Measurements from ENCODE around the gene BPIFB4. TPM values are rescaled to one million over a fixed set of nuclear protein-coding genes. Genes with fewer than 3 reads are reported as not detected.

Gene BPIFB4
- total and polyA plus RNA-seq, 2 of the 4 experiments (the other 2 are of a cell fraction), result not detected

DNA sequence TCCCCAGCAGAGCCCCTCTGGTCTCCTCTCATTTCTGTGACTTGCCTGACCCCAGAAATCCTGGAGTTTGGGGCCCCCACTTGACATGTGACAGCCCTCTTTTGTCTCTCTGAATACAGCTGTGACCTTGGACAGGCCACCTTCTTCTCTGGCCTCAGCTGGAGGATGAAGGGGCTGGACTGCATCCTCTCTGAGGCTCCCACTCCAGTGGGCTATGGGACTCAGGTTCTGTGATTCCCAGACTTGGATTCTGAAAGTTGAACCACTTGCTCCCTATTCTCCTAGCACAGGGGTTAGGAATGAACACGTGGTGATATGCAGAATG, 16.7 kb upstream of the BPIFB4 start:
- H2BK120ac ChIP-seq (ENCODE audit: low read depth, low read length), result no peak overlapping the region
- dilution Hi-C loops (cut with HindIII; ENCODE audit: low sequenced_read_pairs, unreplicated experiment), result no loop called here
- BruUV-seq (replicated peaks), result no TSS peak
- DNase-seq (no peak), ATAC-seq (ENCODE audit: low read depth) (no peak)
- no CpG with 5 or more reads among the region's 1 CpG for WGBS, 2 experiments (ENCODE audit: extremely low coverage in 2 of 2, insufficient read length in 1 of 2)
- no peak overlapping the region for H3K9ac ChIP-seq (ENCODE audit: low read depth, low read length)
- no peaks in the 10 kb centered on the region for H3K9me1 ChIP-seq (ENCODE audit: insufficient read depth, low read length)
- no peak overlapping the region for H3K4ac ChIP-seq (ENCODE audit: low read depth, low read length)
- no peak overlapping the region for H4K5ac ChIP-seq (ENCODE audit: low read depth, low read length)
- H3K36me3 ChIP-seq (ENCODE audit: control insufficient read depth, insufficient read depth, low read length), result no peaks in the 10 kb centered on the region
- no peak overlapping the region for H3K23ac ChIP-seq (ENCODE audit: low read depth, low read length)
- H3K4me1 ChIP-seq (ENCODE audit: control insufficient read depth, insufficient read depth, low read length), result no peaks in the 10 kb centered on the region
- H4K20me1 ChIP-seq (ENCODE audit: insufficient read depth, low read length), result no peaks in the 10 kb centered on the region
- H3K79me1 ChIP-seq (ENCODE audit: low read depth in 1 of 2, low read length in 2 of 2), result no peaks in the 10 kb centered on the region
- H2BK15ac ChIP-seq (ENCODE audit: low read depth, low read length), result no peak overlapping the region
- H2AK9ac ChIP-seq (replicated peaks; ENCODE audit: low read depth, low read length, poor library complexity), result peak overlapping the region; percentile 19
- in situ Hi-C loops (cut with MboI; ENCODE audit: low sequenced_read_pairs), result no loop called here
- H4K91ac ChIP-seq (ENCODE audit: insufficient read depth, low read depth, low read length), result no peak overlapping the region
- H3K9me3 ChIP-seq (ENCODE audit: control insufficient read depth, insufficient read depth, low read length), result no peaks in the 10 kb centered on the region
- peaks cover 8% of the 10 kb centered on the region for H3K27me3 ChIP-seq (ENCODE audit: control insufficient read depth, insufficient read depth, low read length)
- ChIA-PET POLR2A (ENCODE audit: unreplicated experiment) (no interaction called here), CTCF (no interaction called here)
- intact Hi-C loops (cut with micrococcal nuclease), result no loop called here
- no peak overlapping the region for H4K8ac ChIP-seq (ENCODE audit: low read depth in 2 of 2, low read length in 2 of 2)
- H3K4me2 ChIP-seq (ENCODE audit: low read depth, low read length), result no peak overlapping the region
- no peak overlapping the region for H3K27ac ChIP-seq (ENCODE audit: insufficient read depth, low read length)
- H3K4me3 ChIP-seq (ENCODE audit: insufficient read depth, low read depth, low read length), result no peak overlapping the region
- H2AFZ ChIP-seq (replicated peaks; ENCODE audit: low read length, poor library complexity), result no peak overlapping the region
- H3K18ac ChIP-seq (ENCODE audit: low read depth, low read length), result no peak overlapping the region
- H2BK20ac ChIP-seq (ENCODE audit: low read depth, low read length), result no peak overlapping the region
- no peak overlapping the region for H2BK5ac ChIP-seq (ENCODE audit: low read depth, low read length, poor library complexity, severe bottlenecking)
- TF ChIP-seq NFE2L2 (IDR thresholded peaks at IDR 0.05; ENCODE audit: low read depth, low read length) (no peak), BHLHE40 (IDR thresholded peaks at IDR 0.05; ENCODE audit: low read depth, low read length) (no peak), CEBPB (IDR thresholded peaks at IDR 0.05; ENCODE audit: low read depth, low read length) (no peak), MXI1 (IDR thresholded peaks at IDR 0.05; ENCODE audit: borderline replicate concordance, low read depth, low read length) (no peak), RFX5 (IDR thresholded peaks at IDR 0.05; ENCODE audit: low read depth, low read length) (no peak), SMC3 (IDR thresholded peaks at IDR 0.05; ENCODE audit: low read depth, low read length) (no peak), RCOR1 (IDR thresholded peaks at IDR 0.05; ENCODE audit: insufficient replicate concordance, low read length) (no peak), POLR2A (IDR thresholded peaks at IDR 0.05; ENCODE audit: low read depth, low read length) (no peak), RAD21 (IDR thresholded peaks at IDR 0.05; ENCODE audit: low read length) (no peak), MAZ (IDR thresholded peaks at IDR 0.05; ENCODE audit: borderline replicate concordance, low read depth, low read length) (no peak), FOS (IDR thresholded peaks at IDR 0.05; ENCODE audit: low read depth, low read length) (no peak), MAFK (IDR thresholded peaks at IDR 0.05; ENCODE audit: low read depth, low read length) (no peak)
- TF ChIP-seq, protein P1, sequence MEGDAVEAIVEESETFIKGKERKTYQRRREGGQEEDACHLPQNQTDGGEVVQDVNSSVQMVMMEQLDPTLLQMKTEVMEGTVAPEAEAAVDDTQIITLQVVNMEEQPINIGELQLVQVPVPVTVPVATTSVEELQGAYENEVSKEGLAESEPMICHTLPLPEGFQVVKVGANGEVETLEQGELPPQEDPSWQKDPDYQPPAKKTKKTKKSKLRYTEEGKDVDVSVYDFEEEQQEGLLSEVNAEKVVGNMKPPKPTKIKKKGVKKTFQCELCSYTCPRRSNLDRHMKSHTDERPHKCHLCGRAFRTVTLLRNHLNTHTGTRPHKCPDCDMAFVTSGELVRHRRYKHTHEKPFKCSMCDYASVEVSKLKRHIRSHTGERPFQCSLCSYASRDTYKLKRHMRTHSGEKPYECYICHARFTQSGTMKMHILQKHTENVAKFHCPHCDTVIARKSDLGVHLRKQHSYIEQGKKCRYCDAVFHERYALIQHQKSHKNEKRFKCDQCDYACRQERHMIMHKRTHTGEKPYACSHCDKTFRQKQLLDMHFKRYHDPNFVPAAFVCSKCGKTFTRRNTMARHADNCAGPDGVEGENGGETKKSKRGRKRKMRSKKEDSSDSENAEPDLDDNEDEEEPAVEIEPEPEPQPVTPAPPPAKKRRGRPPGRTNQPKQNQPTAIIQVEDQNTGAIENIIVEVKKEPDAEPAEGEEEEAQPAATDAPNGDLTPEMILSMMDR (conservative IDR thresholded peaks at IDR 0.05; ENCODE audit: low read depth, low read length), result no peak
- TF ChIP-seq, protein P2, sequence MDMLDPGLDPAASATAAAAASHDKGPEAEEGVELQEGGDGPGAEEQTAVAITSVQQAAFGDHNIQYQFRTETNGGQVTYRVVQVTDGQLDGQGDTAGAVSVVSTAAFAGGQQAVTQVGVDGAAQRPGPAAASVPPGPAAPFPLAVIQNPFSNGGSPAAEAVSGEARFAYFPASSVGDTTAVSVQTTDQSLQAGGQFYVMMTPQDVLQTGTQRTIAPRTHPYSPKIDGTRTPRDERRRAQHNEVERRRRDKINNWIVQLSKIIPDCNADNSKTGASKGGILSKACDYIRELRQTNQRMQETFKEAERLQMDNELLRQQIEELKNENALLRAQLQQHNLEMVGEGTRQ (IDR thresholded peaks at IDR 0.05; ENCODE audit: low read depth, low read length), result no peak
- TF ChIP-seq, protein P3, sequence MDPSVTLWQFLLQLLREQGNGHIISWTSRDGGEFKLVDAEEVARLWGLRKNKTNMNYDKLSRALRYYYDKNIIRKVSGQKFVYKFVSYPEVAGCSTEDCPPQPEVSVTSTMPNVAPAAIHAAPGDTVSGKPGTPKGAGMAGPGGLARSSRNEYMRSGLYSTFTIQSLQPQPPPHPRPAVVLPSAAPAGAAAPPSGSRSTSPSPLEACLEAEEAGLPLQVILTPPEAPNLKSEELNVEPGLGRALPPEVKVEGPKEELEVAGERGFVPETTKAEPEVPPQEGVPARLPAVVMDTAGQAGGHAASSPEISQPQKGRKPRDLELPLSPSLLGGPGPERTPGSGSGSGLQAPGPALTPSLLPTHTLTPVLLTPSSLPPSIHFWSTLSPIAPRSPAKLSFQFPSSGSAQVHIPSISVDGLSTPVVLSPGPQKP (IDR thresholded peaks at IDR 0.05; ENCODE audit: borderline replicate concordance, low read depth, low read length), result no peak
- no peak overlapping the region for H3K56ac ChIP-seq (ENCODE audit: extremely low read depth, insufficient read depth, low read length)
- no peak overlapping the region for H2AK5ac ChIP-seq (ENCODE audit: low read depth, low read length)
- H3K14ac ChIP-seq (replicated peaks; ENCODE audit: low read depth, low read length), result no peak overlapping the region

All from IMR-90 (cell line).